Measurements from ENCODE around the gene CHCHD4.
"Not testable (repeated sequence)": the region's sequence is repeated elsewhere in the genome, so short reads cannot be mapped to it uniquely, and the experiment has no call there.

CHCHD4 gene

DNA sequence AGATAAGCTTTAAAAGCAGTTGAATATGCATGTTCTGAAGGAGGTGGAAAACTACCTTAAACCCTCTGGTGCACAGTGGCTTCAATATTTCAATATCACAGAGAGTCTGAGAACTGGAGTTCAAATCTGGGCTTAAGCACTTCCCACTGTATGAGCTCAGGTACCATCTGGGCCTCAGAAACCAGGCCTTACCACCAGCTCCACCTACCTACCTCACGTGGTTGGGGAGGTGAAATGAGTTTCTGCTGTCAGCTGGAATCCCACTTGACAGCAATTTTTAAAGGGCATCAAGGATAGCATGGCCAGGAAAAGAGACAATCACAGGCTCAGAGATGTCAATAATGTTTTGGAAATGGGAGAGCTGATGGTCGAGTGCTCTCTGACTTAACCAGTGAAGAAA, 5.0 kb downstream of the CHCHD4 start:
- DNase-seq (ENCODE audit: low spot score) = no peak

DNA sequence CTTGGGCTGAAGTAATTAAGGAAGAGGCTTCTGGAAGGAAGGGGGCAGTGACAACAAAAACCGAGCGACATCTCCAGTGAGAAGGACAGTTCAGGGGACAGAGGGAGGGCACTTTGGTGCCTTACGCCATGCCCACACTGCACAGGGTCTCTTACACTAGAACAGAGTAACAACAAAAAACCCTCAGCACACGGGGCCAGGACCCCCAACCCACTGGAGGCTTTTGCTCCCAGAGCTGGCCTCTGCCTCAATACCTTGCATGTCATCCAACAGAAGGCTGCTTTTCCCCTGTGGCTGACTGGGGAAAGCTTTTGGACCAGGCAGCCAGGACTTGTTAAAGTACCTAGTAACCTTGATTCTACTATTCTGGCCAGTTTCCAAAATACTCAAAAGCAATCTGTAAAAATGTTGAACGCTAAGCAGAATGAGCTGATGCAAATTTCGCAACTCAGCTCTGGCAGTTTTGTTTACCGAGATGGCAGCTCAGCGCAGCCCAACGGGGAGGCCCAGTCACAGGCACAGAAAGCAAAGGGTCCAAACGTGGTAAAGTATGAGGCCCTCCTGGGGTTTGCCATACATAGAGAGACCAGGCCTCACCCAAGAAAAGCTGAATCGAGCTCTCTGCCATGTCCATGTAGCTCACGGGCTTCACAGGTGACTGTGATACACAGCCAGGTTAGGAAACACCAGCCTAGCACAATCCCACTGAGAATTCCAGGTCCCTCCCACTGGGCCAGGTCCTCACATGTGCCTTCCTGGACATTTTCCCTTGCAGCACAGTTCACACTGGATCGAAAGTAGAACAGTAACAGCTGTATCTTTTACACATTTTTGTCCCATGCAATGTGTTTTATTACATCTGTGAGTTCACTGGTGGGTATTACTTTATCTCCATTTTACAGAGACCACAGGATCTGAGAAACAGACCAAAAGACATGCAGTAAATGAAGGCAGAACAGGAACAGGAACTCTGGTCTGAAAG, 6.0 kb downstream of the CHCHD4 start:
- DNase-seq (ENCODE audit: low spot score) = no peak

DNA sequence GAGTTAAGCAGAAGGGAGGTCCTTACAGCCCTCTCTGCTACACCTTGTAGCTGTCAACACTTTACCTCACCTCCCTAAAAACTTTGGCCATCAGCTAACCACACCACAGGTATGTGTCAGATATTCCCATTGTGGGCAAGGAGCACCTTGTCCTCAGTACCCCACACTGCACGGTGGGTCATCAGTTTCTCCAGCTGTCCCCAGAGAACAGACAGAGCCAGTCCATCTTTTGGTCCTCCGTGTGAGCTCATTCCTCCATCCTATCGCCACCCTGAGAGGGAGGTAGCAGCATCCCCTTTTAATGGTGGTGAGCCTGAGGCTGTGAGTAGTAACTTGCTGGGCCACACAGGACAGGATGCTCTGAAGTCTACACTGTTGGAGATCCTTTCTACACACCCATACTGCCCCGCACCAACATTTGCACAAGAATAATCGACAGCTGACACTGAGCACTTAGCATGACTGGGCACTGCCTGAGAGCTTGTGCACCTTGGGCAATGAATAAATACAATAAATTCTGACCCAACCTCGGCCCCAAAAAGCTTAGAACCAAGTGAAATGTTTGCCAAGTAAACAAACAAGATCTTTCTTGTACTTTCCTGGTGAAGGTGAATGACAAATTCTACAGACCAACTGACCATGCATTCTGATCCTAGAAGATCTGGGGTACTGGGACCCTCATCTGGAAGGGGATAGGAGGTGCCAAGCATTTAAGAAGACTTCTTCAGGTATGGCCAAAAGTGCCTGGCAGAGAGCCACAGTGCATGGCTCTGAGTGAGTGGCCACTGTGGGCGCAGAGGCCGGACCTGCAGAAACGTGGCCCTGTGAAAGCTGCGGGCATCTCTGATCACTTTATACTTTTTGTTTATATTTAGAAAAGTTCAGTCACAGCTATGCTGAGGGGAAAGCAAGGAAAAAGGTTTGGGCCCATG, 6.9 kb downstream of the CHCHD4 start:
- DNase-seq (ENCODE audit: low spot score) = no peak

DNA sequence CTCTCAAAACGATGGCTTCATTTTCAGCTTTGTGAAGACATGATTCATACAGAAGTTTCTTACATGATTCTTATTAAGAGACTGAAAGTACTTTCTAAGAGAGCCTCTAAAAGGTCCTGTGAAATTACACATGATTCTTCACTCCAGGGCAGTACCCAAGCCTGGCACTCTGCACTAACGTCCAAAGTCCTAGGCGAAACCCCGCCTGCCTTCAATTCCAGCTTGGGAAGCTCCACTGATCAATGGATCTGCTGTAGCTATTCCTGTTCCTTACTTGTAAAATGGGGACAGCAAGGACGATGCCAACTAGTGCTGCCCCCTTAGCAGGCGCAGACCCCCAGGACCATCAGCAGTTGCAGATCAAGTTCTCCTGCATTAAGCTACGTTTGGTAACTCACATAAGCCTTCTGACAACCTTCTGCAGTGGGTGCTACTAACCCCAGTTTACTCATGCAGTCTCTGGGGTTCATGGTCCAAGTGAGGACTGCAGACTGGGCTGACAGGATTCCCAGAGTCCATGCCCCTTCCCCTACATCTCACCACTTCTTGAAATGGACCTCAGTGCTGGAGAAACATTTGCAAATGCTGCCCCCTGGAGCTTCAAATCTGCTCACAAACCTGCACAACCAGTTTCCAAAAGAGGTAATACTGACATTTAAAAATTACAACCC, 10.6 kb downstream of the CHCHD4 start:
- no peak for DNase-seq (ENCODE audit: low spot score)

DNA sequence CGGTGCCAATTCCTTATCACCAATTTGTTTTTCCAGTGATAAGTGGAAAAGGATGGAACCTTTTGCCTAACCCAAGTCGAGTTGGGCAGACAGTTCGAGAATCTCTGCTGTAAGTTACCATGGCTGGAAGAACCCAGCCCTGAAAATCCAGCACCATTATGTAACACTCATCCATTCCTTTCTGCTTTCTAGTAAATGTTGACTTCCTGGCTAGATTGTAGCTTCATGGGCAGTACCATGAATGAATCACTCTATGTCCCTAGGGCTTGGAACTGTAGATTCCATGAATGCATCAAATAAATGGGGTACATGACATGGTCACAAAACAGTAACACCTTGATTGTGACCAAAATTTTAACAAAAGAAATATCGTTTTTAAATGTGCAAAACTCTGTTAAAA, 14.0 kb downstream of the CHCHD4 start:
- DNase-seq (ENCODE audit: low spot score) = no peak

DNA sequence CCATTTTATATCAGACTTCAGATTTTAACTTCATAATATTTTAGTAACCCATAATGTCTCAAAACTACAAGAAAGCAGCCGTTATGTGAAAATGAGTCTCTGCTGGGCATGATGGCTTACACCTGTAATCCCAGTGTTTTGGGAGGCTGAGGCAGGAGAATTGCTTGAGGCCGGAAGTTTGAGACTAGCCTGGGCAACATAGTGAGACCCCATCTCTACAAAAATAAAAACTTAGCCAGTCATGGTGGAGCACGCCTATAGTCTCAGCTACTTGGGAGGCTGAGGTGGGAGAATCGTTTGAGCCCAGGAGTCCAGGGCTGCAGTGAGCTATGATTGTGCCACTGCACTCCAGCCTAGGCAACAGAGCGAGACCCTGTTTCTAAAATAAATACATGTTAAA, 14.8 kb downstream of the CHCHD4 start:
- DNase-seq (ENCODE audit: low spot score) = not testable (repeated sequence)

DNA sequence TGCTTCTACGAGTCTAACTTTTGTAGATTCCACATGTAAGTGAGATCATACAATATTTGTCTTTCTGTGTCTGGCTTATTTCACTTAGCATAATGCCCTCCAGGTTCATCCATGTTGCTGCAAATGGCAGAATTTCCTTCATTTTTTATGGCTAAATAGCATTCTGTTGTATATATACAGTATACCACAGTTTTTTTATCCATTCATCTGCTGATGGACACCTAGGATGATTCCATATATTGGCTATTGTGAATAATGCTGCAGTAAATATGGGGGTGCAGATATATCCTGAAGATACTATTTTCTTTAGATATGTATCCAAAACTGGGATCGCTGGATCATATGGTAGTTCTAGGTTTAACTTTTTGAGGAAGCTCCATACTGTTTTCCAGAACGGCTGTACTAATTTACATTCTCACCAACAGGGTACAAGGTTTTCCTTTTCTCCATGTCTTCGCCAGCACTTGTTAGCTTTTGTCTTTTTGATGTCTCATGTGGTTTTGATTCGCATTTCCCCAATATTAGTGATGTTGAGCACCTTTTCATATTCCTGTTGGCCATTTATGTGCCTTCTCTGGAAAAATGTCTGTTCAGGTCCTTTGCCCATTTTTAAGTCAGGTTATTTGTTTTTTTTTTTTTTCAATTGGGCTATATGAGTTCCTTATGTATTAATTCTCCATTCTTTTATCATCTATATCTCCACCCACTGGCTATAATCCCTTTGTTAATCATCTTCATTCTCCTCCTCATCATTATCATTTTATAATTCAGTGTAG, 26.9 kb downstream of the CHCHD4 start:
- DNase-seq (ENCODE audit: low spot score) = no peak

DNA sequence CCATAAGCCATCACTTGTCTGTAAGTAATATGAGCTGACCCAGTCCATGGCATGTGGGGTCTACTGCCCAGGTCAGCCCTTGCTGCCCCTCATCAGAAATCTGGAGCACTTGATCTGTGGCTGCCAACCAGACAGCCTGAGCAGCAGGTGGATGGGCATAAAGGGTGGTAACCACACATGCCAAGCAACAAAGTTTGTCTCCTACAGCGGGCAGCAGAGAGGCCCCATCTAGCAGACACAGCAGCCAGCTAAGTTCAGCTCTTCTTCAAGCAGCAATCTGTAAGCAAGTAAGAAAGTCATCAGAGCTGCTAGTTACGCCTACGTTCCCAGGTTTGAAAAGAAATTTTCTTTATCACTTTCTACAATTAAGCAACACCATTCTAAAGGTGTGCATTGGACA, 27.9 kb downstream of the CHCHD4 start:
- no peak for DNase-seq (ENCODE audit: low spot score)

DNA sequence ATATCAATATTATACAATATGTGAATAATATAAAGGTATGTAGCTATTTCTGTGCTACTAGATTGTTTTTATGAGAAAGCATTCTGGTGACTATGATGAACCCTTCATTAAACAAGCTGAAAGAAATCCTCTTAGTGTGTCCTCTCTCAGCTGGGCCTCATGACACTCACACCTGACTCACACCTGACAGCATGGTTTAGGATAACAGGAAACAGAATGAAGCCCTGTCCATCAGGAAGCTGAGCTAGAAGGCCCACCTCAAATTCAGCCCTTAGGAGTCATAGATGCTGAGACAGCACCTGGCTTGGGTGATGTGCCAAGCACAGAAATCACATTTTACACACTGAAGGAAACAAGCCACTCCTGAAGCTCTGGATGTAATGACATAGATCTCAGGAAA, 30.8 kb downstream of the CHCHD4 start:
- no peak for DNase-seq (ENCODE audit: low spot score)

DNA sequence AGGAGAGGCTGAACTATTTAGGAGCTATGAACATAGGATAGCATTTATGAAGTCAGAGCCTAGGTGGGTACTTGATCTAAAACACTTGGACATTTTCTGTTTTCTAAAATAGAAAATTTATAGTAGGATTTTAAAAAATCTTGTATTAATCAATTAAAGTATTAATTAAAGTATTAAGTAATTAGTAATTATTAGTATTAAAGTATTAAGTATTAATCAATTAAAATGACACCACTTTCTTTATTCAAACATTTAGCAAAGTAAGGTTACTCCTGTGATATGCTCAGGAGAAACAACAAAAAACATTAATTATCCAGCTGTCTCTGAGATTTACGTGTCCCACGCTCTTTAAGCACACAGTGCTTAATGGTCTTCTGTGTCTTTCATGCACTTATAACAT, 32.2 kb downstream of the CHCHD4 start:
- DNase-seq (ENCODE audit: low spot score) = no peak

DNA sequence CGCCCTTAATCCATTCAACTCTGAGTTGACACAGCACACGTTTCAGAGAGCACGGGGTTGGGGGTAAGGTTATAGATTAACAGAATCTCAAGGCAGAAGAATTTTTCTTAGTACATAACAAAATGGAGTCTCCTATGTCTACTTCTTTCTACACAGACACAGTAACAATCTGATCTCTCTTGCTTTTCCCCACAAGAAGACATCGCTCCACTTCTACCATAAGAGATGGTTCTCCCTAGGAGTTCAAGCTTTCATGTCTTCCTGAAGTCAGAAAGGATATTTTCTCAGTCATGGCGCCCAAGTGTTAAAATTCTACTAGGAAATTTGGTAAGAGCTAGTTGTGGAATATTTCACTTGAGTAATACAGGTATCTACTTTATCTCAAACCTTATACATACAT, 32.7 kb downstream of the CHCHD4 start:
- not testable (repeated sequence) for DNase-seq (ENCODE audit: low spot score)

DNA sequence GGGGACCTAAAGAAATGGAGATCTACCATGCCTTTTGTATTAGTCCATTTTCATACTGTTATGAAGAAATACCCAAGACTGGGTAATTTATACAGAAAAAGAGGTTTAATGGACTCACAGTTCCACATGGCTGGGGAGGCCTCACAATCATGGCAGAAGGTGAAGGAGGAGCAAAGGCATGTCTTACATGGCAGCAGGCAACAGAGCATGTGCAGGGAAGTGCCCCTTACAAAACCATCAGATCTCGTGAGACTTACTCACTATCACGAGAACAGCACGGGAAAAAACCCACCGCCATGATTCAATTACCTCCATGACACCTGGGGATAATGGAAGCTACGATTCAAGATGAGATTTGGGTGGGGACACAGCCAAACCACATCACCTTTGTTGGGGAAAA, 37.2 kb downstream of the CHCHD4 start:
- not testable (repeated sequence) for DNase-seq (ENCODE audit: low spot score)

DNA sequence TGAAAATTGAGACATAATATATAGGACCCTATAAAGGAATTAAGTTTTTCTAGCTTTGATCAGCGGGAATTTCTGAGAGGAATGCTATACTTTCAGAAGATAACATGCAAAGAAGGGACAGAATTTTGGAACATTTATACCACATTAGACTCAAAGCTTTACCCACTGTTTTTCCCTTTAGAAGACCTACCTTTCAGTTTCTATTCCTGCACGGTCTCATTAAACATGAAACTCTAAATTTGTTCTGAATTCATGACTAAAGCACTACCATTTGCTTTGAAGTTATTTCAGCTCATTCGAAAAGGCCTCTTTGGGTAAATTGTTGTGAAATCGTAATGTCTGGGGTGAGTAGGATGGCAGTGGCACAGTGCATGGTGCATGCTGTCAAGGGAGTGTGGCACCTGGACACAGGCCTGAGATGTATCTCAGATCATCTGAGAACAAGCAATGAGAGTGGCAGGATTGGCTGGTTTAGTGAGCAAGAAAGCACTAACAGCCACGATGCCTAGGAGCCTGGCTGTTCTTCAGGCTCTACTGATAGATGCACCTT, 42.5 kb downstream of the CHCHD4 start:
- DNase-seq (ENCODE audit: low spot score) = no peak

DNA sequence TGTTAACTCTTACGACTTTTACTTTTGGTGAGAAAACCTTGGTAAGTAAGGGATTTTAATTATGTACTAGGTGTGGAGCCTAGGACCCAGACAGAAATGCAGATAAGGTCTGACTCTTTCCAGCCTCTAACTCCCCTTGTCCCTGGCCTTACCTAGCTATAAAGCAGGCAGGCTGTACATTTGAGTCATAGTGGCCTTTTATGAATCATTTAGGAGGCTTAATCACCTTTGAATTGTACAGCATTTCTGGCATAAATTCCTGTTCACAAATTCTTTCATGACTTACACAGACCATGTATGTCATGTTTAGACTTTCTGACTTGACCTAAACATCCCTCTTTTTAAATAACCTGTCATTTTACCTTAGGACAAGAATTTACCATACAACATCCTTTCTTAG, 47.4 kb downstream of the CHCHD4 start:
- DNase-seq (ENCODE audit: low spot score) = no peak

DNA sequence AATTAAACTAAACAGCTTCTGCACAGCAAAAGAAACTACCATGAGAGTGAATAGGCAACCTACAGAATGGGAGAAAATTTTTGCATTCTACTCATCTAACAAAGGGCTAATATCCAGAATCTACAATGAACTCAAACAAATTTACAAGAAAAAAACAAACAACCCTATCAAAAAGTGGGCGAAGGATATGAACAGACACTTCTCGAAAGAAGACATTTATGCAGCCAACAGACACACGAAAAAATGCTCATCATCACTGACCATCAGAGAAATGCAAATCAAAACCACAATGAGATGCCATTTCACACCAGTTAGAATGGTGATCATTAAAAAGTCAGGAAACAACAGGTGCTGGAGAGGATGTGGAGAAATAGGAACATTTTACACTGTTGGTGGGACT, 49.4 kb downstream of the CHCHD4 start:
- not testable (repeated sequence) for DNase-seq (ENCODE audit: low spot score)

DNA sequence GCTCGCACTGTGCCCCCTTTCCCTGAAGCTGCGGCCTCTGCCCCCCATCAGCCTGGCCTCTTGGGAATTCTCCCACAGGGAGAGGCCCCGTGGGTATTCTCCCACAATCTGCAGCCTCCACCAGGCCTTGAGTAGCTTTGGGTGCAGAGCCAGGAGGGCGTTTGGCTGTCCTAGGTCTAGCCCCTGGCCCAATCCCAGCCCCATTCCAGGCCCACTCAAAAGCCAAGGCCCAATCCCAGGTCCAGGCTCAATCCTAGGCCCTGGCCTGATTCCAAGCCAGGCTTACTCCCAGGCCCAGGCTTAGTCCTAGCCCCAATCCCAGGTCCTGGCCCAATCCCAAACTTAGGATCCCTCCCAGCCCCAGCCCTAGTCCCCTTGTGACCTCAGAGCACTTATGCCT, 59.8 kb downstream of the CHCHD4 start:
- no peak for DNase-seq (ENCODE audit: low spot score)

DNA sequence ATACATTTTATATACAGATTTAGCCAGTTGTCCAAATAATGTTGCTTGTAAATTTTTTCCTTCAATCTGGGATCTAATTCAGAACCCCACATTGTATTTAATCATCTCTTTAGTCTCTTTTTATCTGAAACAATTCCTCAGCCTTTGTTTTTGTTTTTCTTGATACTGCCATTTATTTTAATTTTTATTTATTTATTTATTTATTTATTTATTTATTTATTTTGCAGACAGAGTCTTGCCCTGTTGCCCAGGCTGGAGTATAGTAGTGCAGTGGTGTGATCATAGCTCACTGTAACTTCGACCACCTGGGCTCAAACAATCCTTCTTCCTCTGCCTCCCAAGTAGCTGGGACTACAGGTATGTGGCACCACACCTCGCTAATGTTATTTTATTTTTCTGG, 61.5 kb downstream of the CHCHD4 start:
- no peak for DNase-seq (ENCODE audit: low spot score)

Data from GM03348 (cell line).